ENCODE results near the gene CP.

- TF ChIP-seq CTCF (optimal IDR thresholded peaks at IDR 0.05 in 1 of 3, IDR thresholded peaks at IDR 0.05 in 1 of 3, conservative IDR thresholded peaks at IDR 0.05 in 1 of 3; ENCODE audit: extremely low read depth in 1 of 3, insufficient read depth in 2 of 3, low read length in 3 of 3) (no peak), EZH2 (IDR thresholded peaks at IDR 0.05; ENCODE audit: low read length) (no peak)
Measured at GRCh38 chr3:149181182-149181581, 40.4 kb downstream of the CP start.

All from keratinocyte (primary cell).